Esophagus muscularis mucosa (tissue), 2 donors: ENCODE data around the gene B3GNT5.

ENCODE experiments used
- POLR2A ChIP-seq: fragments of 450-650 bp; IDR thresholded peaks from one replicate; pipeline ENCODE4 v1.6.1; 2017; ENCODE audit warnings: antibody characterized with exemption, moderate library complexity, mild to moderate bottlenecking, low read depth
- POLR2AphosphoS5 ChIP-seq, 2 donors: sonication (generic); formaldehyde crosslinking; IDR thresholded peaks; one replicate each; pipeline ENCODE4 v1.6.1; 2017; ENCODE audit warnings: antibody characterized with exemption in 2 of 2

DNA sequence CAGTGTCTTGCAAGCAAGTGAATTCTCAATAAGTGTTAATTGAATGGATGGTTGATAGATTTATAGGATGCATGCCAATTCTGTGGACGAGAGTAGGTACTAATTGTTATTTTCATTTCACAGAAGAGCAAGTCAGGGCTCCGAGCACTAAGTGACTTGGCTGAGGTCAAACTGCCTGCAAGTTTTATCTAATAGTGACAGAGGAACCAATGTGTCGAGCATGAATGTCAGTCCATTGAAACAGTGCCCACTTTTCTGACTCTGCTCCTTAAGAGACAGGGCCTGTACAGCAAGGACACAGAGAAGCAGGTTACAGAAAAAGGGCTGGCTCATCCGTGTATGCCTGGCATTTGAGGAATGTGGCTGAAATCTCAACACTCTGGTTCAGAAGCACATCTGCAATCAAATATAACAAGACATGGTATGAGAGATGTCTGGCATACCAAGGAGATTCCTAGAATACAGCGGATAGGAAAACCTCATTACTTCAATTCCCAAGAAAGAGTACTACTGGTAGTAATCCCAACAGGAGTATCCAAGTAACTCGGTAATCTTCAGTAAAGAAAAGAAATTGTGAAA lies 6.0 kb upstream of the B3GNT5 start:
- TF ChIP-seq POLR2AphosphoS5 (IDR thresholded peaks at IDR 0.05) = no peak
- TF ChIP-seq POLR2A = no peak
